Caco-2 (cell line): Measurements from ENCODE around the gene BIRC5. TPM values are rescaled to one million over a fixed set of nuclear protein-coding genes. Genes with fewer than 3 reads are reported as not detected.

Experiments
- BruUV-seq: library from RNA; stranded (reverse); fragments of 400-500 nt; replicated peaks from 2 replicates; lab custom pipeline; 2021; lab: Mats Ljungman, UMichigan
- CTCF ChIA-PET: fragments of 300-600 bp; sonication (Branson Sonifier 250); formaldehyde crosslinking; loops from one replicate; lab custom pipeline; 2022; ENCODE audit warnings: antibody characterized with exemption; lab: Charles Lee
- POLR2A ChIA-PET: fragments of 300-600 bp; sonication (Branson Sonifier 250); formaldehyde crosslinking; loops from one replicate; lab custom pipeline; 2022; ENCODE audit warnings: antibody characterized with exemption; lab: Charles Lee
- DNase-seq, 2 experiments: peaks; one replicate each; pipeline versions ENCODE4 v3.0.0 to v3.0.0-alpha.2; 2020 to 2022
- H3K27me3 ChIP-seq: replicated peaks from 2 replicates; pipeline ENCODE4 v1.6.0; 2011; ENCODE audit warnings: low read length; ENCODE audit not compliant: control insufficient read depth, insufficient read depth
- H3K36me3 ChIP-seq: 2 replicates; pipeline ENCODE4 v1.5.1; 2011; ENCODE audit warnings: low read length; ENCODE audit not compliant: control insufficient read depth, insufficient read depth
- H3K4me1 ChIP-seq: fragments of 250-450 bp; sonication (Bioruptor Pico); 2 replicates; pipeline ENCODE4 v1.5.1; 2020; ENCODE audit warnings: mild to moderate bottlenecking
- H3K4me3 ChIP-seq: 2 replicates; pipeline ENCODE4 v1.5.1; 2011; ENCODE audit warnings: low read depth, mild to moderate bottlenecking, control low read depth, low read length
- H3K9me3 ChIP-seq: fragments of 250-450 bp; sonication (Bioruptor Pico); 2 replicates; pipeline ENCODE4 v1.5.1; 2020; ENCODE audit warnings: mild to moderate bottlenecking, moderate library complexity
- H3K27ac Mint-ChIP-seq: one replicate; pipeline ENCODE4 v1.8.0; 2022; ENCODE audit warnings: mixed read lengths; ENCODE audit not compliant: unreplicated experiment
- H3K27me3 Mint-ChIP-seq: one replicate; pipeline ENCODE4 v1.8.0; 2022; ENCODE audit warnings: mixed read lengths; ENCODE audit not compliant: insufficient read depth, unreplicated experiment
- H3K36me3 Mint-ChIP-seq: one replicate; pipeline ENCODE4 v1.8.0; 2022; ENCODE audit warnings: mild to moderate bottlenecking, mixed read lengths; ENCODE audit not compliant: insufficient read depth, unreplicated experiment
- H3K4me1 Mint-ChIP-seq: one replicate; pipeline ENCODE4 v1.8.0; 2022; ENCODE audit warnings: low read depth, mixed read lengths; ENCODE audit not compliant: unreplicated experiment
- H3K4me3 Mint-ChIP-seq: one replicate; pipeline ENCODE4 v1.8.0; 2022; ENCODE audit warnings: mild to moderate bottlenecking, moderate library complexity, mixed read lengths; ENCODE audit not compliant: unreplicated experiment
- H3K9me3 Mint-ChIP-seq: one replicate; pipeline ENCODE4 v1.8.0; 2022; ENCODE audit warnings: mixed read lengths; ENCODE audit not compliant: unreplicated experiment
- intact Hi-C: fragments of 100-400 bp; cut with micrococcal nuclease; formaldehyde crosslinking; loops from one replicate; pipeline ENCODE4 v1.10.0; 2022; ENCODE audit not compliant: unreplicated experiment
- total RNA-seq: library from RNA; stranded (reverse); gene quantifications from 2 replicates; pipeline ENCODE4 v1.2.3, GENCODE V29; 2022
- TF ChIP-seq, protein P1 (sequence below), 2 experiments: fragments of 200-600 bp in 1 of 2; IDR thresholded peaks; 1 replicate in 1 of 2; 2 replicates in 1 of 2; pipeline versions ENCODE4 v1.5.1 to v1.8.0; 2011 to 2022; ENCODE audit warnings: antibody characterized with exemption in 1 of 2, control low read depth in 1 of 2, inconsistent platforms in 1 of 2, low read depth in 1 of 2, low read length in 1 of 2, mild to moderate bottlenecking in 1 of 2, moderate library complexity in 1 of 2; ENCODE audit not compliant: insufficient read depth in 1 of 2, severe bottlenecking in 1 of 2, unreplicated experiment in 1 of 2

BIRC5 gene
- total RNA-seq, 1 experiment from 2014 or later, result 88.8 TPM

DNA sequence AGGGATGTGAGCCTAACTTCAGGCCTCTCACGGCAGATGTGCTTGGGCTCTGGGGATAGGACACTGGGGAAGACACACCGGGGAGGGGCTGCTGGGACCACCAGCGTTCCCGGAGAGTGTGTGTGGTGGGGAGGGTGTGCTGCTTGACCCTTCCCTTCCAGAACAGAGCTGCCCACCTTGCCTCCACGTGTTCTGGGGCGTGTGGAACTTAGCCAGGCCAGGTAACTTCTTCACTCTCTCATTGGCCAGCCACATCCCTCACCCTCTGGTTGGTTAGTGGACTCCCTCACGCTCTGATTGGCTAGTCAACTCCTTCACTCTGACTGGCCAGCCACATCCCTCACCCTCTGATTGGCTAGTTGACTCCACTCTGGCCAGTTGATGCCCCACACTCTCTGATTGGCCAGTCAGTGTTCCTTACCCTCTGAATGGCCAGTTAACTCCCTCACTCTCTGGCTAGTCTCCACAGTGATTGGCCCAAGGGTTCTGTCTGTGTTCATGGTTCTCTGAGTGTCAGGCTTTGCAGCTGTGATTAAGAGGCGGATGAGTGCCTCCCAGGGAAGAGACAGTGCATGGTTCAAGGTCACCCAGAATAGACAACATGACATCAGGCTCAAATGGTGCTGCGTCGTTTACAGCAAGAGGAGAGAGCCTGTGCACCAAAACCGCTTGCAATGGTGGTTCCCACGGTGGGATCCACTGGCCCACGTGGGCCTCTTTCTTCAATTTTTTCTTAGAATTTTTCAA lies 27.4 kb downstream of the BIRC5 start:
- H3K9me3 ChIP-seq, result no peaks in the 10 kb centered on the region
- H3K4me3 Mint-ChIP-seq, result peak overlapping the region; percentile 1
- H3K36me3 Mint-ChIP-seq, result peaks cover 7% of the 10 kb centered on the region
- H3K27ac Mint-ChIP-seq, result no peak overlapping the region
- intact Hi-C loops, result no loop called here
- BruUV-seq, result no TSS peak
- no peaks in the 10 kb centered on the region for H3K27me3 Mint-ChIP-seq
- no peaks in the 10 kb centered on the region for H3K4me1 ChIP-seq
- no peaks in the 10 kb centered on the region for H3K27me3 ChIP-seq
- peak; percentile 82 to 92 for DNase-seq
- H3K4me1 Mint-ChIP-seq, result peaks cover 6% of the 10 kb centered on the region
- peaks cover 10% of the 10 kb centered on the region for H3K9me3 Mint-ChIP-seq
- no peaks in the 10 kb centered on the region for H3K36me3 ChIP-seq
- POLR2A ChIA-PET, result no interaction called here
- CTCF ChIA-PET, result interaction anchor here (1.0 kb wide), 1 partner anchor 10 kb away, joined by 4 read pairs; no protein-coding TSS in a partner anchor
- no peak overlapping the region for H3K4me3 ChIP-seq
- TF ChIP-seq, protein P1, sequence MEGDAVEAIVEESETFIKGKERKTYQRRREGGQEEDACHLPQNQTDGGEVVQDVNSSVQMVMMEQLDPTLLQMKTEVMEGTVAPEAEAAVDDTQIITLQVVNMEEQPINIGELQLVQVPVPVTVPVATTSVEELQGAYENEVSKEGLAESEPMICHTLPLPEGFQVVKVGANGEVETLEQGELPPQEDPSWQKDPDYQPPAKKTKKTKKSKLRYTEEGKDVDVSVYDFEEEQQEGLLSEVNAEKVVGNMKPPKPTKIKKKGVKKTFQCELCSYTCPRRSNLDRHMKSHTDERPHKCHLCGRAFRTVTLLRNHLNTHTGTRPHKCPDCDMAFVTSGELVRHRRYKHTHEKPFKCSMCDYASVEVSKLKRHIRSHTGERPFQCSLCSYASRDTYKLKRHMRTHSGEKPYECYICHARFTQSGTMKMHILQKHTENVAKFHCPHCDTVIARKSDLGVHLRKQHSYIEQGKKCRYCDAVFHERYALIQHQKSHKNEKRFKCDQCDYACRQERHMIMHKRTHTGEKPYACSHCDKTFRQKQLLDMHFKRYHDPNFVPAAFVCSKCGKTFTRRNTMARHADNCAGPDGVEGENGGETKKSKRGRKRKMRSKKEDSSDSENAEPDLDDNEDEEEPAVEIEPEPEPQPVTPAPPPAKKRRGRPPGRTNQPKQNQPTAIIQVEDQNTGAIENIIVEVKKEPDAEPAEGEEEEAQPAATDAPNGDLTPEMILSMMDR (IDR thresholded peaks at IDR 0.05; ENCODE audit: insufficient read depth in 1 of 2, low read depth in 1 of 2, low read length in 1 of 2, severe bottlenecking in 1 of 2, unreplicated experiment in 1 of 2), result no peak

DNA sequence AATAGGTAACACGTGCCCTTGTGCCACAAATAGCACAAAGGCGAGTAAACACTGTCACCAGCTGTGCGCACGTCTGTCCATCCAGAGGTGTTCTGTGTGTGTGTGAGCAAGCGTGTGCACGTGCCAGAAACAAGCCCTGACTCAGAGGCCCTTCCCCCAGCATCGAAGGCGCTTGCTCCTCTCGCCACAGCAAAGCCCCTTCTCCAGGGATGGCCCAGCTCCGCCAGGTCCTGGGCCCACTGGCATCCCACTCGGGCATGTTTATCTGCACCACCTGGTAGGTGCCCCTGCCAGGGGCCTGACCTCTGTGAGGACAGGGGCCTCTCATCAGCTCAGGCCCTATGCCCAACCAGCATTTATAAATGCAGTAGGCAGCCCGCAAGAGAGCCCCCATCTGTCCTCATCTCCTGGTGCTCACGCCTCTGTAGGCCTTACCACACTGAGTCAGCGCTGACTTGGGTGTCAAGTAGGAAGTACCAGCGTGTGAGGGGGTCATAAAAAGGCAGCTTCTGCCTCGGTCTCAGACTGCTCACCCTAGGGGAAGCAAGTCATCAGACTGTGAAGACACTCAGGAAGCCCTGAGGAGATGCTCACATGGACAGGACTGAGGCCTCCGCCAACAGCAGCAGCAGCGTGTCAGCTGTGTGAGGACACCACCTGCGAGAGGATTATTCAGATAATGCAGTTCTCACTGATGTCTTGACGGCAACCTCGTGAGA lies 28.1 kb downstream of the BIRC5 start:
- Mint-ChIP-seq H3K27me3 (no peaks in the 10 kb centered on the region), H3K4me1 (peaks cover 8% of the 10 kb centered on the region), H3K36me3 (peaks cover 7% of the 10 kb centered on the region), H3K27ac (no peak overlapping the region), H3K9me3 (peaks cover 10% of the 10 kb centered on the region), H3K4me3 (no peak overlapping the region)
- POLR2A ChIA-PET, result interaction anchor here (0.5 kb wide), 1 partner anchor 31 kb away, joined by 3 read pairs; no protein-coding TSS in a partner anchor
- no peaks in the 10 kb centered on the region for H3K9me3 ChIP-seq
- intact Hi-C loops, result no loop called here
- CTCF ChIA-PET, result interaction anchor here (1.0 kb wide), 1 partner anchor 9 kb away, joined by 4 read pairs; no protein-coding TSS in a partner anchor
- no TSS peak for BruUV-seq
- H3K36me3 ChIP-seq, result no peaks in the 10 kb centered on the region
- no peak overlapping the region for H3K4me3 ChIP-seq
- no peaks in the 10 kb centered on the region for H3K4me1 ChIP-seq
- TF ChIP-seq, protein P1 (IDR thresholded peaks at IDR 0.05; ENCODE audit: insufficient read depth in 1 of 2, low read depth in 1 of 2, low read length in 1 of 2, severe bottlenecking in 1 of 2, unreplicated experiment in 1 of 2), result no peak
- H3K27me3 ChIP-seq, result no peaks in the 10 kb centered on the region
- DNase-seq, result no peak

DNA sequence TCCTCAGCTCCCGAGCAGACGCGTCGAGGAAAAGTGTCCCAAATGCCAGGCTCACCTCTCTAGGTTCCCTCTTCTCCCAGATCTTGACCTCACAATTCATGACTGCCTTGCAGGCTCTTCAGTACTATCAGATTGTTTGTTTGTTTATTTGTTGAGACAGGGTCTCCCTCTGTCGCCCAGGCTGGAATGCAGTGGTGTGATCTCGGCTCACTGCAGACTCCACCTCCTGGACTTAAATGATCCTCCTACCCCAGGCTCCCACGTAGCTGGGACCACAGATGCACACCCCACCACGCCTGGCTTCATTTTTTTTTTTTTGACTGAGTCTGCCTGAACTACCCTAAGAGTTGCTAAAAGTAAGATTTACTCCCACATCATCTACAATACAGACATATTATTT lies 33.3 kb downstream of the BIRC5 start:
- POLR2A ChIA-PET, result no interaction called here
- no peak overlapping the region for H3K4me3 Mint-ChIP-seq
- no peaks in the 10 kb centered on the region for H3K27me3 Mint-ChIP-seq
- Histone ChIP-seq H3K36me3 (no peaks in the 10 kb centered on the region), H3K4me3 (no peak overlapping the region), H3K27me3 (no peaks in the 10 kb centered on the region), H3K4me1 (peaks cover 10% of the 10 kb centered on the region), H3K9me3 (no peaks in the 10 kb centered on the region)
- CTCF ChIA-PET, result interaction anchor here (0.6 to 0.7 kb wide), 2 partner anchors 65 to 242 kb away, joined by 4 to 5 read pairs; no protein-coding TSS in a partner anchor
- peaks cover 13% of the 10 kb centered on the region for H3K4me1 Mint-ChIP-seq
- peaks cover 6% of the 10 kb centered on the region for H3K36me3 Mint-ChIP-seq
- H3K9me3 Mint-ChIP-seq, result peaks cover 10% of the 10 kb centered on the region
- BruUV-seq, result no TSS peak
- TF ChIP-seq, protein P1 (IDR thresholded peaks at IDR 0.05; ENCODE audit: insufficient read depth in 1 of 2, low read depth in 1 of 2, low read length in 1 of 2, severe bottlenecking in 1 of 2, unreplicated experiment in 1 of 2), result no peak
- no peak for DNase-seq
- H3K27ac Mint-ChIP-seq, result no peak overlapping the region
- intact Hi-C loops, result no loop called here
